Measurements from ENCODE around the gene CTSO.

- TF ChIP-seq CTCF (conservative IDR thresholded peaks at IDR 0.05) (no peak), EZH2 (IDR thresholded peaks at IDR 0.05; ENCODE audit: low read depth) (no peak)
Observed at GRCh38 chr4:155889946-155890345, 63.7 kb downstream of the CTSO start.

Measured in PC-9 (cell line).